Parathyroid adenoma (tissue), 2 donors: ENCODE results near the gene GLI2.

ENCODE experiments used
- H2AFZ ChIP-seq: fragments of 300-600 bp; sonication (generic); one replicate; pipeline ENCODE4 v1.7.0; 2017; ENCODE audit warnings: antibody characterized with exemption, mild to moderate bottlenecking
- H3K27ac ChIP-seq: fragments of 300-600 bp; sonication (generic); one replicate; pipeline ENCODE4 v1.7.0; 2017
- H3K27me3 ChIP-seq: fragments of 300-600 bp; sonication (generic); one replicate; pipeline ENCODE4 v1.7.0; 2017; ENCODE audit warnings: low read length; ENCODE audit not compliant: control insufficient read depth, insufficient read depth
- H3K36me3 ChIP-seq: fragments of 300-600 bp; sonication (generic); one replicate; pipeline ENCODE4 v1.7.0; 2017; ENCODE audit warnings: low read length; ENCODE audit not compliant: control insufficient read depth, insufficient read depth
- H3K4me1 ChIP-seq: fragments of 300-600 bp; sonication (generic); one replicate; pipeline ENCODE4 v1.7.0; 2017; ENCODE audit warnings: control low read depth
- H3K4me2 ChIP-seq: fragments of 300-600 bp; sonication (generic); one replicate; pipeline ENCODE4 v1.7.0; 2017; ENCODE audit warnings: low read length
- H3K4me3 ChIP-seq: fragments of 300-600 bp; sonication (generic); one replicate; pipeline ENCODE4 v1.7.0; 2017; ENCODE audit warnings: low read depth, low read length
- H3K79me2 ChIP-seq: fragments of 300-600 bp; sonication (generic); one replicate; pipeline ENCODE4 v1.7.0; 2017; ENCODE audit warnings: control low read depth
- H3K9ac ChIP-seq: fragments of 300-600 bp; sonication (generic); one replicate; pipeline ENCODE4 v1.7.0; 2017; ENCODE audit warnings: mild to moderate bottlenecking
- H3K9me3 ChIP-seq: fragments of 300-600 bp; sonication (generic); one replicate; pipeline ENCODE4 v1.7.0; 2017; ENCODE audit warnings: low read length; ENCODE audit not compliant: control insufficient read depth
- CTCF ChIP-seq: fragments of 300-600 bp; sonication (generic); IDR thresholded peaks from one replicate; pipeline ENCODE4 v1.7.0; 2017; ENCODE audit warnings: antibody characterized with exemption, mild to moderate bottlenecking
- donor health status: primary hyperparathyroidism.

Gene GLI2

GRCh38 chr2:120720746-120721375 is 14.8 kb upstream of the GLI2 start:
- Histone ChIP-seq H3K36me3 (no peaks in the 10 kb centered on the region), H3K4me1 (no peaks in the 10 kb centered on the region), H3K9ac (no peak overlapping the region), H3K79me2 (no peaks in the 10 kb centered on the region), H3K9me3 (no peaks in the 10 kb centered on the region), H3K4me2 (no peak overlapping the region), H3K27me3 (no peaks in the 10 kb centered on the region), H3K27ac (no peak overlapping the region), H2AFZ (no peak overlapping the region), H3K4me3 (no peak overlapping the region)
- no peak for TF ChIP-seq CTCF

GRCh38 chr2:120722246-120722567 is 13.5 kb upstream of the GLI2 start:
- Histone ChIP-seq H3K4me1 (no peaks in the 10 kb centered on the region), H3K9ac (no peak overlapping the region), H3K27me3 (no peaks in the 10 kb centered on the region), H2AFZ (no peak overlapping the region), H3K9me3 (no peaks in the 10 kb centered on the region), H3K4me2 (no peak overlapping the region), H3K27ac (no peak overlapping the region), H3K36me3 (no peaks in the 10 kb centered on the region), H3K79me2 (no peaks in the 10 kb centered on the region), H3K4me3 (no peak overlapping the region)
- no peak for TF ChIP-seq CTCF

- no peaks in the 10 kb centered on the region for H3K4me1 ChIP-seq
- H3K27ac ChIP-seq = no peak overlapping the region
- H3K4me2 ChIP-seq = no peak overlapping the region
- H2AFZ ChIP-seq = no peak overlapping the region
- no peaks in the 10 kb centered on the region for H3K27me3 ChIP-seq
- no peak overlapping the region for H3K4me3 ChIP-seq
- TF ChIP-seq CTCF = no peak
- no peaks in the 10 kb centered on the region for H3K36me3 ChIP-seq
- H3K79me2 ChIP-seq = no peaks in the 10 kb centered on the region
- H3K9me3 ChIP-seq = no peaks in the 10 kb centered on the region
- no peak overlapping the region for H3K9ac ChIP-seq
Measured at GRCh38 chr2:120722568-120723421, 12.9 kb upstream of the GLI2 start.

GRCh38 chr2:120726245-120726644 is 9.4 kb upstream of the GLI2 start:
- Histone ChIP-seq H3K36me3 (no peaks in the 10 kb centered on the region), H2AFZ (no peak overlapping the region), H3K27me3 (no peaks in the 10 kb centered on the region), H3K4me2 (no peak overlapping the region), H3K4me3 (no peak overlapping the region), H3K79me2 (no peaks in the 10 kb centered on the region), H3K27ac (no peak overlapping the region), H3K9ac (no peak overlapping the region), H3K4me1 (no peaks in the 10 kb centered on the region), H3K9me3 (no peaks in the 10 kb centered on the region)
- TF ChIP-seq CTCF = no peak
